ENCODE data around the gene TRMT1L. TPM values are rescaled to one million over a fixed set of nuclear protein-coding genes. Genes with fewer than 3 reads are reported as not detected.

Gene TRMT1L
- total RNA-seq, 6 experiments from 2014 or later, result 12.7 to 21.1 (median 14.7) TPM

DNA sequence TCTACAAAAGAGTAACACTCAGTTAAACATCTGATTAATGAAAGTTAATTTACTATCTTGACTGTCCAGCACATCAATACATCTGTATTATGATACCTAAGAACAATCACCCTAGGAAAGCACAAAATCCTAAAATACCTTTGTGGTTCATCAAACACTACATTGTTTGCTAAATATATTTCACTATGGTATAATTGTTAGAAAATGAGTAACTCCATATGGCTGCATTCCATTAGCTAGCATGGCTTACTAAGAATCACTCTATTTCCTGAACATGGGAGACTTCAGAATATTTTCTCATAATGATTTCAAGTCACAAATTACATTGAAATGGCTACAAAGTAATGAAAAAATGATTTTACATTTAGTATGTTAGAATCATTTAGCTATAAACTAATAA, 12.5 kb downstream of the TRMT1L start:
- peak; percentile 31 for DNase-seq
- TF ChIP-seq CTCF (IDR thresholded peaks at IDR 0.05), result no peak
- peaks cover 22% of the 10 kb centered on the region for H3K36me3 Mint-ChIP-seq (ENCODE audit: low read depth)
- peaks cover 19% of the 10 kb centered on the region for H3K4me1 Mint-ChIP-seq (ENCODE audit: low read depth)
- no peak overlapping the region; the same call in 1 of the 2 replicates for H3K27ac Mint-ChIP-seq
- H3K4me3 Mint-ChIP-seq, result no peak overlapping the region
- no peaks in the 10 kb centered on the region for H3K9me3 Mint-ChIP-seq
- no peaks in the 10 kb centered on the region for H3K27me3 Mint-ChIP-seq (ENCODE audit: insufficient read depth)

GRCh38 chr1:185139246-185139645, 17.5 kb downstream of the TRMT1L start:
- no peak overlapping the region for H3K27ac Mint-ChIP-seq
- no peaks in the 10 kb centered on the region for H3K27me3 Mint-ChIP-seq (ENCODE audit: insufficient read depth)
- no peak for TF ChIP-seq CTCF (IDR thresholded peaks at IDR 0.05)
- H3K36me3 Mint-ChIP-seq (ENCODE audit: low read depth), result peaks cover 12% of the 10 kb centered on the region
- peaks cover 5% of the 10 kb centered on the region for H3K4me1 Mint-ChIP-seq (ENCODE audit: low read depth)
- no peak for DNase-seq
- no peaks in the 10 kb centered on the region for H3K9me3 Mint-ChIP-seq
- H3K4me3 Mint-ChIP-seq, result no peak overlapping the region

DNA sequence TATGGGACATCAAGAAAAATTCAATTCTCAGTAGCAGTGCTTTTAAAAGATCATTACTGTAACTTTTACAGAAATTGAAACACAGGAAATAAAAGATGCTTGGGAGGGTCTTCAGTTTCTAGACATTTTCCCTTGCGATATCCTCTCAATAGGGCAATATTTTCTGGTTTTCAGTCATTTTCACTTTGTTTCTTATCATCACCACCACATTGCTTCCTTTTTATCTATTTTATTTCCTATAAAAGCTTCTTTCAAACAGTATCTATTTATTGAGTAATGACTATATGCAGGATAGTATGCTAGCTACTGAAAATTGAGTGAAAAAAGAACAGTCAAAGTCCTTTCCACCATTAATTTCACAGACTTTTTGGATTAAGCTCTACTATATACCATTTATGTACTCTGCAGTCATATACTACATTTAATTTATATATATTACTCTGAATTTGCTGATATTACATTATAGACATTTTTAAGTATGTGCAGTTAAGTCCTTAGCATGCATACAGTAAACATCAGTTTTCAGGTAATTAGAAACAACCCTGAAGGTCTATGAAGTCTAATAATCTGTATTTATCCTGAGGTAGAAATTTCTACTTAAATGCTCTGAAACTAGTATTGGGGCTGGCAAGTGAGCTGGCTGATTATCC, 18.7 kb downstream of the TRMT1L start:
- no peak for DNase-seq
- no peak for TF ChIP-seq CTCF (IDR thresholded peaks at IDR 0.05)
- Mint-ChIP-seq H3K36me3 (ENCODE audit: low read depth) (peaks cover 22% of the 10 kb centered on the region), H3K4me3 (no peak overlapping the region), H3K4me1 (ENCODE audit: low read depth) (no peaks in the 10 kb centered on the region), H3K27ac (no peak overlapping the region), H3K9me3 (peaks cover 4% of the 10 kb centered on the region), H3K27me3 (ENCODE audit: insufficient read depth) (no peaks in the 10 kb centered on the region)

DNA sequence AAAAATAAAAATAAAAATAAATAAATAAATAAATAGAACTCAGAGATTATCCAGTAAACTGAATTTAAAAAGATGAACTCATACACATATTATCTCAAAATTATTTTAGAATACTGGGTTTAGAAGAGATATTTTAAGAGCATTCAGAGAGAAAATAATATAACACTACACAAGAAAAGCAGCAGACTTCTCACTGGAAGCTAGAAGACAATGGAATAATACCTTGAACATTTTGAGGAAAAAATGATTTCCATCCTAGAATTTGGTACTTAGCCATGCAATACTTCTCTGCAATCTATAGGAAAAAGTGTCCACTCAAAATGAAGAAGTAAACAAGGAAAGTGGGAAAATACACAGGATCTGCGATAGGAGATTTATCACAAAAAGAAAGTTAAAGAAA, 24.2 kb downstream of the TRMT1L start:
- Mint-ChIP-seq H3K4me1 (ENCODE audit: low read depth) (no peaks in the 10 kb centered on the region), H3K4me3 (no peak overlapping the region), H3K9me3 (peaks cover 19% of the 10 kb centered on the region), H3K36me3 (ENCODE audit: low read depth) (peaks cover 42% of the 10 kb centered on the region), H3K27ac (no peak overlapping the region), H3K27me3 (ENCODE audit: insufficient read depth) (no peaks in the 10 kb centered on the region)
- DNase-seq, result no peak
- TF ChIP-seq CTCF (IDR thresholded peaks at IDR 0.05), result no peak

DNA sequence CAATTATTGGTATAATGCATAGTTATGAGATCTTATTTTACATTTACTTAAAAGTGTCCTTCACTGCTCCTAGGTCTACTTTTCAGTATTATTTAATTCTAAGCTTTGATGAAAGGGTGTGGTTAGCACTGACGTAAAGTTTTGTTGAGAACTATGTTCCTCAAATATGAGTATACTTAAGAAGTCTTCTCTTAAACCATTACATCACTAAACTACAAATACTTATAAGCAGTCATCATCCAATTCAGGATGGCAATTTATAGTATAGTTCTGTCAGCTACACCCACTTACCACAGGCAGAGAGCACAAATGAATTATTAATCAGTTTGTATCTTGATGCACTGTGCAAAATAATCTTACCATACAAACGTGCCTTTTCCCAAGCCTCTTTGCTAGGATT, 27.0 kb downstream of the TRMT1L start:
- Mint-ChIP-seq H3K27me3 (ENCODE audit: insufficient read depth) (no peaks in the 10 kb centered on the region), H3K4me1 (ENCODE audit: low read depth) (no peaks in the 10 kb centered on the region), H3K4me3 (no peak overlapping the region), H3K27ac (no peak overlapping the region), H3K9me3 (peaks cover 19% of the 10 kb centered on the region), H3K36me3 (ENCODE audit: low read depth) (peaks cover 37% of the 10 kb centered on the region)
- no peak for DNase-seq
- TF ChIP-seq CTCF (IDR thresholded peaks at IDR 0.05), result no peak

Data from HFFc6 (cell line).